Fibroblast of villous mesenchyme (primary cell): ENCODE results near the gene IL33. TPM values are rescaled to one million over a fixed set of nuclear protein-coding genes. Genes with fewer than 3 reads are reported as not detected.

Experiments
- DNase-seq: peaks from one replicate; pipeline ENCODE4 v3.0.0-alpha.2; 2010; ENCODE audit warnings: low read depth
- H3K4me3 ChIP-seq: 2 replicates; pipeline ENCODE4 v1.5.1; 2011; ENCODE audit warnings: low read depth, mild to moderate bottlenecking, low read length
- CTCF ChIP-seq: IDR thresholded peaks from 2 replicates; pipeline ENCODE4 v1.5.1; 2012; ENCODE audit warnings: low read depth, mild to moderate bottlenecking, low read length; ENCODE audit not compliant: insufficient read depth
- total RNA-seq: library from RNA; depleted of rRNA; stranded (reverse); fragments of >200 nt; gene quantifications from 2 replicates; pipeline ENCODE4 v1.2.3, GENCODE V29; 2012

The IL33 gene
- total RNA-seq, 1 donor, result 7.3 TPM

- H3K4me3 ChIP-seq, result no peak overlapping the region
- DNase-seq, result no peak
- TF ChIP-seq CTCF, result no peak
Measured at GRCh38 chr9:6239048-6239461, 23.4 kb downstream of the IL33 start.

GRCh38 chr9:6239694-6240093, 24.1 kb downstream of the IL33 start:
- H3K4me3 ChIP-seq, result no peak overlapping the region
- DNase-seq, result peak; percentile 44
- no peak for TF ChIP-seq CTCF

GRCh38 chr9:6243746-6244145, 28.1 kb downstream of the IL33 start:
- H3K4me3 ChIP-seq, result no peak overlapping the region
- no peak for DNase-seq
- no peak for TF ChIP-seq CTCF

GRCh38 chr9:6247266-6247665, 31.7 kb downstream of the IL33 start:
- no peak for TF ChIP-seq CTCF
- no peak overlapping the region for H3K4me3 ChIP-seq
- peak; percentile 48 for DNase-seq

- DNase-seq, result no peak
- H3K4me3 ChIP-seq, result no peak overlapping the region
- no peak for TF ChIP-seq CTCF
Measured at GRCh38 chr9:6268826-6269397, 53.3 kb downstream of the IL33 start.

GRCh38 chr9:6270896-6271295, 55.3 kb downstream of the IL33 start:
- no peak overlapping the region for H3K4me3 ChIP-seq
- no peak for TF ChIP-seq CTCF
- DNase-seq, result no peak

GRCh38 chr9:6271508-6272228, 56.1 kb downstream of the IL33 start:
- H3K4me3 ChIP-seq, result no peak overlapping the region
- no peak for TF ChIP-seq CTCF
- DNase-seq, result no peak
